CD4-positive, alpha-beta T cell (primary cell): ENCODE measurements around the gene SP9. TPM values are rescaled to one million over a fixed set of nuclear protein-coding genes. Genes with fewer than 3 reads are reported as not detected.

ENCODE experiments used
- ATAC-seq: fragments of 200-7000 bp; cut with Tn5 transposase; one replicate; pipeline ENCODE4 v1.10.0; 2022; ENCODE audit warnings: mild to moderate bottlenecking; ENCODE audit not compliant: poor library complexity
- CTCF ChIA-PET: fragments of 350-600 bp; sonication (Branson Sonifier 250); formaldehyde crosslinking; loops from one replicate; lab custom pipeline; 2021; ENCODE audit warnings: antibody characterized with exemption, inconsistent platforms; lab: Charles Lee
- POLR2A ChIA-PET: fragments of 350-600 bp; sonication (Branson Sonifier 250); formaldehyde crosslinking; loops from one replicate; lab custom pipeline; 2021; ENCODE audit warnings: antibody characterized with exemption, inconsistent platforms; lab: Charles Lee
- DNase-seq, 14 experiments: peaks; one replicate each; pipeline ENCODE4 v3.0.0-alpha.2; 2013 to 2020; ENCODE audit warnings: mixed read lengths in 2 of 14
- H3K27ac ChIP-seq, 2 donors: one replicate each; pipeline versions ENCODE4 v1.5.1 to v1.7.0; 2013; ENCODE audit warnings: low read length in 2 of 2, low read depth in 1 of 2, mild to moderate bottlenecking in 1 of 2
- H3K27me3 ChIP-seq, 2 experiments: 1 replicate in 1 of 2; 2 replicates in 1 of 2; pipeline versions ENCODE4 v1.6.1 to v1.7.0; 2013; ENCODE audit warnings: low read length in 2 of 2, control low read depth in 1 of 2, mild to moderate bottlenecking in 1 of 2, moderate library complexity in 1 of 2; ENCODE audit not compliant: insufficient read depth in 2 of 2, control insufficient read depth in 1 of 2
- H3K36me3 ChIP-seq: one replicate; pipeline ENCODE4 v1.6.1; 2013; ENCODE audit warnings: low read length, control low read depth; ENCODE audit not compliant: insufficient read depth
- H3K4me1 ChIP-seq: one replicate; pipeline ENCODE4 v1.6.1; 2013; ENCODE audit warnings: low read length, control low read depth; ENCODE audit not compliant: insufficient read depth
- H3K4me3 ChIP-seq: one replicate; pipeline ENCODE4 v1.5.1; 2013; ENCODE audit warnings: mild to moderate bottlenecking, low read length, moderate library complexity
- H3K9me3 ChIP-seq, 2 experiments: 1 replicate in 1 of 2; 2 replicates in 1 of 2; pipeline versions ENCODE4 v1.6.1 to v1.7.0; 2013; ENCODE audit warnings: low read length in 2 of 2, mild to moderate bottlenecking in 2 of 2, control low read depth in 1 of 2, moderate library complexity in 1 of 2; ENCODE audit not compliant: control insufficient read depth in 1 of 2, insufficient read depth in 1 of 2
- H3K27ac Mint-ChIP-seq: one replicate; pipeline ENCODE4 v1.8.0; 2020; ENCODE audit warnings: mixed read lengths
- H3K27me3 Mint-ChIP-seq: one replicate; pipeline ENCODE4 v1.8.0; 2021; ENCODE audit warnings: mixed read lengths
- H3K36me3 Mint-ChIP-seq: one replicate; pipeline ENCODE4 v1.8.0; 2021; ENCODE audit warnings: low read depth, mixed read lengths
- H3K4me1 Mint-ChIP-seq: one replicate; pipeline ENCODE4 v1.8.0; 2021; ENCODE audit warnings: low read depth, mixed read lengths
- H3K4me3 Mint-ChIP-seq: one replicate; pipeline ENCODE4 v1.8.0; 2020; ENCODE audit warnings: mild to moderate bottlenecking, mixed read lengths
- H3K9me3 Mint-ChIP-seq: one replicate; pipeline ENCODE4 v1.8.0; 2020; ENCODE audit warnings: mixed read lengths
- intact Hi-C, 2 experiments: fragments of 100-400 bp; cut with DNase I in 1 of 2; cut with micrococcal nuclease in 1 of 2; formaldehyde crosslinking; loops; one replicate each; pipeline versions ENCODE4 v1.15.1 to v1.9.0; 2023 to 2025; cut with DNase I, micrococcal nuclease
- total RNA-seq, 174 experiments: library from RNA in 2 of 174; stranded (reverse) in 2 of 174; gene quantifications; one replicate each; pipeline ENCODE4 v1.2.3 and lab custom pipeline; 2021 to 2026
- TF ChIP-seq, protein P1 (sequence below): fragments of 200-600 bp; IDR thresholded peaks from one replicate; pipeline ENCODE4 v1.8.0; 2022; ENCODE audit warnings: antibody characterized with exemption, mild to moderate bottlenecking

Gene SP9
- total RNA-seq, 2 experiments from 2014 or later: not detected

DNA sequence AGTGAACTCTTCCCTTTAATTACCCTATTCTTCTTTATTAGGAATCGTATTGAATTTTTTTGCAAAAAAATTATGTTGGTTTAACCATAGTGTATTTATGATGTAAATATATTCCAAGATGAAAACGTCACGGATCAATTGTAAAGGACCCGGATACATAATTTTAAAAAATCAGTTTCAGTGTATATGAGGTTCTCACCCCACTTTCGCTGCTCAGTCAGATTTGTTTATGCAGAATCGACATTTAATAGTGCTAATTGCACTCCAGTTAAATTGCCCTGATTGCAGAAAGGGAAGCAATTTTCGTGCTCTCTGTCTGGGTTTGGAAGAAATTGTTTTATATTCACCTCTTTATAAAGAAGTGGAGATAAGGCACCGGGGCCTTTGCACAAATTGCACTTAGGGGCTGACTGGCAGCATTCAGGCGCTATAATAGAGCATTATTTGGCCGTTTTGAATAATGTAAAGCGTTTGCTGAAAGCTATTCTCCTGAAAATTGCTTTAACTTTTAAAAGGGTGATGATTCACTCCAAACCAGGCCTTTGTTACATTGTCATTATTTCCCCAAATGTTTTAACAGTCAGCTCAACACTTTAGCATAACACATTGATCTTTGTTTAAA is 3.0 kb upstream of the SP9 start:
- H3K9me3 ChIP-seq: peaks cover 0 to 61% of the 10 kb centered on the region in 2 experiments
- no peak overlapping the region for H3K4me3 ChIP-seq
- CTCF ChIA-PET: no interaction called here
- TF ChIP-seq, protein P1, sequence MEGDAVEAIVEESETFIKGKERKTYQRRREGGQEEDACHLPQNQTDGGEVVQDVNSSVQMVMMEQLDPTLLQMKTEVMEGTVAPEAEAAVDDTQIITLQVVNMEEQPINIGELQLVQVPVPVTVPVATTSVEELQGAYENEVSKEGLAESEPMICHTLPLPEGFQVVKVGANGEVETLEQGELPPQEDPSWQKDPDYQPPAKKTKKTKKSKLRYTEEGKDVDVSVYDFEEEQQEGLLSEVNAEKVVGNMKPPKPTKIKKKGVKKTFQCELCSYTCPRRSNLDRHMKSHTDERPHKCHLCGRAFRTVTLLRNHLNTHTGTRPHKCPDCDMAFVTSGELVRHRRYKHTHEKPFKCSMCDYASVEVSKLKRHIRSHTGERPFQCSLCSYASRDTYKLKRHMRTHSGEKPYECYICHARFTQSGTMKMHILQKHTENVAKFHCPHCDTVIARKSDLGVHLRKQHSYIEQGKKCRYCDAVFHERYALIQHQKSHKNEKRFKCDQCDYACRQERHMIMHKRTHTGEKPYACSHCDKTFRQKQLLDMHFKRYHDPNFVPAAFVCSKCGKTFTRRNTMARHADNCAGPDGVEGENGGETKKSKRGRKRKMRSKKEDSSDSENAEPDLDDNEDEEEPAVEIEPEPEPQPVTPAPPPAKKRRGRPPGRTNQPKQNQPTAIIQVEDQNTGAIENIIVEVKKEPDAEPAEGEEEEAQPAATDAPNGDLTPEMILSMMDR: no peak
- DNase-seq: no peak
- Mint-ChIP-seq H3K4me1 (peaks cover 62% of the 10 kb centered on the region), H3K27ac (peak overlapping the region; percentile 25), H3K36me3 (no peaks in the 10 kb centered on the region), H3K27me3 (peaks cover 91% of the 10 kb centered on the region), H3K4me3 (peak overlapping the region; percentile 18), H3K9me3 (peaks cover 3% of the 10 kb centered on the region)
- POLR2A ChIA-PET: interaction anchor here (1.2 kb wide), 1 partner anchor 13 kb away, joined by 3 read pairs; no protein-coding TSS in a partner anchor
- H3K27me3 ChIP-seq: peaks cover 90 to 98% of the 10 kb centered on the region in 2 experiments
- H3K27ac ChIP-seq: no peak overlapping the region
- intact Hi-C loops: loop anchor here (10.0 kb wide), 2 partner anchors 577 to 1753 kb away; partner anchors contain the start of gene EVX2 (in 1 of the 2)
- H3K36me3 ChIP-seq: no peaks in the 10 kb centered on the region
- H3K4me1 ChIP-seq: peaks cover 66% of the 10 kb centered on the region
- ATAC-seq: no peak

DNA sequence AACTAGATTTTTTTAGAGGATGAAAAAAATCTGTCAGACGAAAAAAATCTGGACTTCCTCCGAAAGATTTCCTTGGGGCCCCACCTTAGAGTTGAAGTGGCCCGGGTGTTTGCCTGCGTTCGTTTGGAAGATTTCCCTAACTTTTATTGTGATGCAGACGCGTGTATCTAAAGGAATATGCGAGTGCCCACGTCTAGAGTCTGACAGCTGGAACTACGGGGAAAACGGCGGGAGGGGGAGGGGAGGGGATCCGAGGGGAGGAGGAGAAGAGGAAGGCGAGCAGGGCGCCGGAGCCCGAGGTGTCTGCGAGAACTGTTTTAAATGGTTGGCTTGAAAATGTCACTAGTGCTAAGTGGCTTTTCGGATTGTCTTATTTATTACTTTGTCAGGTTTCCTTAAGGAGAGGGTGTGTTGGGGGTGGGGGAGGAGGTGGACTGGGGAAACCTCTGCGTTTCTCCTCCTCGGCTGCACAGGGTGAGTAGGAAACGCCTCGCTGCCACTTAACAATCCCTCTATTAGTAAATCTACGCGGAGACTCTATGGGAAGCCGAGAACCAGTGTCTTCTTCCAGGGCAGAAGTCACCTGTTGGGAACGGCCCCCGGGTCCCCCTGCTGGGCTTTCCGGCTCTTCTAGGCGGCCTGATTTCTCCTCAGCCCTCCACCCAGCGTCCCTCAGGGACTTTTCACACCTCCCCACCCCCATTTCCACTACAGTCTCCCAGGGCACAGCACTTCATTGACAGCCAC is 2.4 kb upstream of the SP9 start:
- TF ChIP-seq, protein P1: no peak
- ATAC-seq (no peak), DNase-seq (peak in 1 of 14 experiments; percentile 20)
- Mint-ChIP-seq H3K36me3 (no peaks in the 10 kb centered on the region), H3K4me1 (peaks cover 55% of the 10 kb centered on the region), H3K9me3 (peaks cover 3% of the 10 kb centered on the region), H3K27me3 (peaks cover 90% of the 10 kb centered on the region), H3K4me3 (peak overlapping the region; percentile 11), H3K27ac (peak overlapping the region; percentile 73)
- H3K4me3 ChIP-seq: no peak overlapping the region
- ChIA-PET CTCF (no interaction called here), POLR2A (no interaction called here)
- H3K27me3 ChIP-seq: peaks cover 83 to 92% of the 10 kb centered on the region in 2 experiments
- no peak overlapping the region for H3K27ac ChIP-seq
- intact Hi-C loops: loop anchor here (10.0 kb wide), 2 partner anchors 578 to 1752 kb away; partner anchors contain the start of gene EVX2 (in 1 of the 2)
- peaks cover 0 to 54% of the 10 kb centered on the region in 2 experiments for H3K9me3 ChIP-seq
- H3K4me1 ChIP-seq: peaks cover 64% of the 10 kb centered on the region
- H3K36me3 ChIP-seq: no peaks in the 10 kb centered on the region

DNA sequence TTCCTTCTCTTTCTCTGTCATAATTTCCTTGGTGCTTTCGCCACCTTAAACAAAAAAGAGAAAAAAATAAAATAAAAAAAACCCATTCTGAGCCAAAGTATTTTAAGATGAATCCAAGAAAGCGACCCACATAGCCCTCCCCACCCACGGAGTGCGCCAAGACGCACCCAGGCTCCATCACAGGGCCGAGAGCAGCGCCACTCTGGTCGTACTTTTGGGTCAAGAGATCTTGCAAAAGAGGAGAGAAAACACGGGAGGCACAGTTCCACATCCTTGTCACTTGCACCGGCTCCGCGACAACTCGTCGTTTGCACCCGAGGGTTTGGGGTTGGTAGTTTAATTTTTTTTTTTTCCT is 1.8 kb upstream of the SP9 start:
- ChIA-PET CTCF (interaction anchor here (1.2 kb wide), 1 partner anchor 9 kb away, joined by 6 read pairs; no protein-coding TSS in a partner anchor), POLR2A (no interaction called here)
- peaks cover 55% of the 10 kb centered on the region for H3K4me1 Mint-ChIP-seq
- Histone ChIP-seq H3K27ac (no peak overlapping the region), H3K4me3 (no peak overlapping the region), H3K36me3 (no peaks in the 10 kb centered on the region), H3K9me3 (peaks cover 0 to 48% of the 10 kb centered on the region in 2 experiments), H3K27me3 (peaks cover 81 to 92% of the 10 kb centered on the region in 2 experiments), H3K4me1 (peaks cover 62% of the 10 kb centered on the region)
- intact Hi-C loops: loop anchor here (10.0 kb wide), 2 partner anchors 578 to 1752 kb away; partner anchors contain the start of gene EVX2 (in 1 of the 2)
- peak overlapping the region; percentile 73 for H3K27ac Mint-ChIP-seq
- peaks cover 3% of the 10 kb centered on the region for H3K9me3 Mint-ChIP-seq
- H3K27me3 Mint-ChIP-seq: peaks cover 90% of the 10 kb centered on the region
- ATAC-seq: no peak
- peak overlapping the region; percentile 59 for H3K4me3 Mint-ChIP-seq
- no peaks in the 10 kb centered on the region for H3K36me3 Mint-ChIP-seq
- TF ChIP-seq, protein P1: no peak
- DNase-seq: peak in 1 of 14 experiments; percentile 31
